Measurements from ENCODE around the gene SKA1.

SKA1 gene

GRCh38 chr18:50405582-50406271, 30.9 kb downstream of the SKA1 start:
- Histone ChIP-seq H3K4me3 (ENCODE audit: low read depth, low read length) (no peak overlapping the region), H3K36me3 (ENCODE audit: control insufficient read depth in 2 of 2, insufficient read depth in 1 of 2, low read length in 2 of 2) (no peaks in the 10 kb centered on the region), H3K9me3 (ENCODE audit: control insufficient read depth, insufficient read depth, low read depth, low read length) (no peaks in the 10 kb centered on the region), H3K27ac (ENCODE audit: extremely low read depth, low read depth, low read length) (no peak overlapping the region), H3K4me1 (ENCODE audit: control insufficient read depth, insufficient read depth, low read length) (peaks cover 4% of the 10 kb centered on the region; the same call in 1 of the 2 replicates)
- TF ChIP-seq ZNF114 (tag by site-specific recombination; IDR thresholded peaks at IDR 0.05), result no peak
- TF ChIP-seq SCRT2 (tag by site-specific recombination; IDR thresholded peaks at IDR 0.05), result peak; percentile 83
- TF ChIP-seq ZNF404 (tag by site-specific recombination; IDR thresholded peaks at IDR 0.05), result no peak
- TF ChIP-seq ZNF274 (IDR thresholded peaks at IDR 0.05; ENCODE audit: low read length), result no peak
- TF ChIP-seq ZNF274 (tag by site-specific recombination; IDR thresholded peaks at IDR 0.05; ENCODE audit: borderline replicate concordance), result no peak
- no peak for TF ChIP-seq ZNF112 (tag by site-specific recombination; IDR thresholded peaks at IDR 0.05)
- ChIA-PET POLR2A (interaction anchor here (1.2 kb wide), 1 partner anchor 124 kb away, joined by 3 read pairs; the partner anchor contains the start of gene MBD1), CTCF (interaction anchor here (0.6 to 2.6 kb wide), 4 partner anchors 23 to 386 kb away, joined by 3 to 9 read pairs (median 4); no protein-coding TSS in a partner anchor)

- TF ChIP-seq ZNF174 (tag by site-specific recombination; IDR thresholded peaks at IDR 0.05), result no peak
- no peak for TF ChIP-seq ZNF664 (tag by site-specific recombination; IDR thresholded peaks at IDR 0.05)
- no peak for TF ChIP-seq RBAK (tag by site-specific recombination; IDR thresholded peaks at IDR 0.05)
- TF ChIP-seq BCL11B (tag by site-specific recombination; IDR thresholded peaks at IDR 0.05; ENCODE audit: low read depth), result no peak
- no peak for TF ChIP-seq ZNF747 (tag by site-specific recombination; IDR thresholded peaks at IDR 0.05)
- TF ChIP-seq HOXD13 (CRISPR knock-in tag; IDR thresholded peaks at IDR 0.05; ENCODE audit: borderline replicate concordance), result no peak
- no peak for TF ChIP-seq ZNF214 (tag by site-specific recombination; IDR thresholded peaks at IDR 0.05; ENCODE audit: borderline replicate concordance)
- no peak for TF ChIP-seq ZNF521 (tag by site-specific recombination; IDR thresholded peaks at IDR 0.05)
- no peak for TF ChIP-seq ZNF623 (tag by site-specific recombination; IDR thresholded peaks at IDR 0.05)
- no peak for TF ChIP-seq ZNF350 (tag by site-specific recombination; IDR thresholded peaks at IDR 0.05)
- no peak for TF ChIP-seq EGR2 (tag by site-specific recombination; IDR thresholded peaks at IDR 0.05; ENCODE audit: low read depth)
- no peak for TF ChIP-seq ZNF223 (tag by site-specific recombination; IDR thresholded peaks at IDR 0.05)
- no peak for TF ChIP-seq ZNF548 (tag by site-specific recombination; IDR thresholded peaks at IDR 0.05)
- no peak for TF ChIP-seq ZNF433 (tag by site-specific recombination; IDR thresholded peaks at IDR 0.05; ENCODE audit: low read depth)
- no peak for TF ChIP-seq KLF9 (tag by site-specific recombination; IDR thresholded peaks at IDR 0.05; ENCODE audit: low read depth)
- no peak for TF ChIP-seq KLF10 (tag by site-specific recombination; IDR thresholded peaks at IDR 0.05)
- no peak for TF ChIP-seq ZNF133 (tag by site-specific recombination; IDR thresholded peaks at IDR 0.05)
- TF ChIP-seq ZNF2 (tag by site-specific recombination; IDR thresholded peaks at IDR 0.05), result no peak
- Histone ChIP-seq H3K27ac (ENCODE audit: extremely low read depth, low read depth, low read length) (no peak overlapping the region), H3K4me1 (ENCODE audit: control insufficient read depth, insufficient read depth, low read length) (no peaks in the 10 kb centered on the region), H3K9me3 (ENCODE audit: control insufficient read depth, insufficient read depth, low read depth, low read length) (no peaks in the 10 kb centered on the region), H3K36me3 (ENCODE audit: control insufficient read depth in 2 of 2, insufficient read depth in 1 of 2, low read length in 2 of 2) (no peaks in the 10 kb centered on the region), H3K4me3 (ENCODE audit: low read depth, low read length) (no peak overlapping the region)
- ChIA-PET CTCF (interaction anchor here (1.8 kb wide), 1 partner anchor 20 kb away, joined by 6 read pairs; no protein-coding TSS in a partner anchor), POLR2A (no interaction called here)
These were observed 34.4 kb downstream of the SKA1 start for GRCh38 chr18:50409236-50409635.

- Histone ChIP-seq H3K9me3 (ENCODE audit: control insufficient read depth, insufficient read depth, low read depth, low read length) (no peaks in the 10 kb centered on the region), H3K4me3 (ENCODE audit: low read depth, low read length) (no peak overlapping the region), H3K27ac (ENCODE audit: extremely low read depth, low read depth, low read length) (no peak overlapping the region), H3K4me1 (ENCODE audit: control insufficient read depth, insufficient read depth, low read length) (no peaks in the 10 kb centered on the region), H3K36me3 (ENCODE audit: control insufficient read depth in 2 of 2, insufficient read depth in 1 of 2, low read length in 2 of 2) (no peaks in the 10 kb centered on the region)
- CTCF ChIA-PET, result interaction anchor here (1.1 to 1.8 kb wide), 2 partner anchors 18 to 20 kb away, joined by 3 to 6 read pairs; no protein-coding TSS in a partner anchor
- TF ChIP-seq ZSCAN30 (tag by site-specific recombination; IDR thresholded peaks at IDR 0.05), result no peak
- TF ChIP-seq ZNF777 (tag by site-specific recombination; IDR thresholded peaks at IDR 0.05; ENCODE audit: borderline replicate concordance), result no peak
- no peak for TF ChIP-seq ZNF10 (tag by site-specific recombination; IDR thresholded peaks at IDR 0.05)
- no peak for TF ChIP-seq SCRT1 (tag by site-specific recombination; IDR thresholded peaks at IDR 0.05; ENCODE audit: borderline replicate concordance)
- no peak for TF ChIP-seq ZNF23 (tag by site-specific recombination; IDR thresholded peaks at IDR 0.05; ENCODE audit: borderline replicate concordance)
- POLR2A ChIA-PET, result no interaction called here
These were observed 35.2 kb downstream of the SKA1 start for GRCh38 chr18:50410008-50410407.

All from HEK293 (cell line).